ENCODE data around the gene NOX5.
"Not testable (repeated sequence)": the region's sequence is repeated elsewhere in the genome, so short reads cannot be mapped to it uniquely, and the experiment has no call there.

The NOX5 gene

DNA sequence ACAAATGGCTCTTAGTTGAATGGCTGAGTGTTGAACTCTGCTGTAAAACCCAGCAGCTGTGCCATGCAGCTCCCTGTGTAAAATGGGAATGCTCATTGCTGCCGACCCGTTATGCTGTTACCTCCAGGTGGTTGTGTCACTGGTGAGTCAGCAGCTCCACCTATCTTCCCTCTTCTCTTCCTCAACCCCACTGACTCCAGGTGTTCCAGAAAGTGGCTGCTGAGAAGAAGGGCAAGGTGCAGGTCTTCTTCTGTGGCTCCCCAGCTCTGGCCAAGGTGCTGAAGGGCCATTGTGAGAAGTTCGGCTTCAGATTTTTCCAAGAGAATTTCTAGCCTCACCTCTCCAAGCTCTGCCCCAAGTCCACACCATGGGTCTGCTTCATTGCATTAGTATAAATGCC lies 41.9 kb downstream of the NOX5 start:
- H3K9me3 Mint-ChIP-seq = no peaks in the 10 kb centered on the region
- H3K4me3 Mint-ChIP-seq = no peak overlapping the region
- peaks cover 6% of the 10 kb centered on the region for H3K4me1 Mint-ChIP-seq
- H3K36me3 Mint-ChIP-seq (ENCODE audit: insufficient read depth) = no peaks in the 10 kb centered on the region
- peaks cover 15% of the 10 kb centered on the region for H3K27me3 Mint-ChIP-seq
- ATAC-seq (replicated peaks; ENCODE audit: extremely low read depth, poor library complexity, severe bottlenecking) (no peak), DNase-seq (ENCODE audit: low spot score in 2 of 2) (no peak)
- no peak overlapping the region for H3K27ac Mint-ChIP-seq (ENCODE audit: low read depth)

DNA sequence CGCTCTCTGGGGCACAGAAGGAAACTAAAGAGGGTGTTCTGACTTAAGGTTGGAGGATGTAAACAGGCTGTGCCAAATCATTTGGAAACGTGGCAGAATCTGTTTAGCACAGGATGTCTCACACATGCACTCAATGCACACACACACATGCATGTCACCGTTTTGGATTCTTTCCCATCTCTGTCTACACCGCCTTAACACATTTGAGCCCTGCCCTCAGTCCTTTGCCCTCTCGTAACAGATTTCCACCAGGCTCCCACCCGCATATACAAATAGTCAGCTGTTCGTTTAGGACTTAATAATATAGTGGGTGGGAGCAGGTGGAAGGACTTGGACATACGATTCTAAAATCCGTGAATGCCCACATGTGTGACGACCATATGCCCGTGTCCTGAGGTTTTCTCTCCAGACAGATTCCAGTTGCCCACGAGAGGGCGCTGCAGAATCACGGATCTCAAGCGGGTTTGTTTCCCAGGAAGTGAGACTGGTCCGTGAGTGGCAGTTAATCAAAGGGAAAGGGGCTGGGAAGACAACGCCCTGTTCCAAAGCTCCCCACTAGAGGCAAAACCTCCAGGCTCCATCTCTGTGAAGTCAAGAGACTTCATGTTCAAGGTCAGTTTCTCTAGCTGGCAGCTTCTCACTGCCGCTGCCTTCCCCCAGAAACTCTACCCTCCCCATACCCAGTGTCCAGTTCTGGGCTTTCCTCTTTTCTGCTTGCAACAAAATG lies 44.5 kb downstream of the NOX5 start:
- DNase-seq (ENCODE audit: low spot score in 2 of 2) (peak; percentile 42 to 61), ATAC-seq (replicated peaks; ENCODE audit: extremely low read depth, poor library complexity, severe bottlenecking) (no peak)
- H3K9me3 Mint-ChIP-seq = no peaks in the 10 kb centered on the region
- no peak overlapping the region for H3K27ac Mint-ChIP-seq (ENCODE audit: low read depth)
- H3K36me3 Mint-ChIP-seq (ENCODE audit: insufficient read depth) = peaks cover 2% of the 10 kb centered on the region
- peaks cover 15% of the 10 kb centered on the region for H3K27me3 Mint-ChIP-seq
- H3K4me1 Mint-ChIP-seq = peaks cover 6% of the 10 kb centered on the region
- H3K4me3 Mint-ChIP-seq = no peak overlapping the region

DNA sequence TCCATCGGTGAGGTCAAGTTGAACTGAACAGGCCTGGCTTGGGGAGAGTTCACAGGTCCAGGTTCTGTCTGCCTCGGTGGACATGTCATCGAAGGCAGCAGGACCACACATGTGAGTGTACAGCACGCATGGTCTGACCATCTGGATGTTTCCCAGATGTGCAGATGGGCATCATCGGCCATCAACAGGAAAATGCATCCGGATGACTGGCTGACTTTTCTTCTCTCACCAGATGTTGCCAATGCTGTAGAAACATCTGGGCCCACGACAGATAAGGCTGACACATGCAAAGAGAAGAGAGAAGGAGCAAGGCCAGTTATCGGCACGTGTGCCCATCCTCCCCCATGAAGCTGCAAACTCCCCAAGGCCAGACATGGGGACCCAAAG lies 45.1 kb downstream of the NOX5 start:
- DNase-seq (ENCODE audit: low spot score in 2 of 2) = no peak
- Mint-ChIP-seq H3K27ac (ENCODE audit: low read depth) (no peak overlapping the region), H3K9me3 (no peaks in the 10 kb centered on the region)

DNA sequence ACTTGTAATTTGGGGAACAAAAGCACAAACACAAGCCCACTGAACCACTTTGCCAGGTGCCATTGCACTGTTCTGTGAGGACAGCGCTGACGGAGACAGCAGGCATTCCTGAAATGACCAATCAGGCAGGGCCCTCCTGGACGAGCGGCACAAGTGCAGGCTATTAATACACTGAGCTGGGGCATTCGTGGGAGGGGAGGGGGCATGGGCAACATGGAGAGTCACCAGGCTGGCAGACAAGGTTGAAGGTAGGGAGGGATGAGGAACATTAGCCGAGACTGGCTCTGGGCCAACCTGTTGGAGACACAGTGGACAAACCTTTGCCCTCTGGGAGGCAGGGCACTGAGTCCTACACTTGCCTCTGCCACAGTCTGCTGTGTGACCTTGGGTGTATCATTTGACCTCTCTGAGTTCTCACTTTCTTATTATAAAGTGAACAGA lies 45.6 kb downstream of the NOX5 start:
- Mint-ChIP-seq H3K27ac (ENCODE audit: low read depth) (no peak overlapping the region), H3K4me1 (peaks cover 6% of the 10 kb centered on the region), H3K9me3 (no peaks in the 10 kb centered on the region), H3K4me3 (no peak overlapping the region), H3K36me3 (ENCODE audit: insufficient read depth) (peaks cover 2% of the 10 kb centered on the region), H3K27me3 (peaks cover 15% of the 10 kb centered on the region)
- no peak for ATAC-seq (replicated peaks; ENCODE audit: extremely low read depth, poor library complexity, severe bottlenecking)
- DNase-seq (ENCODE audit: low spot score in 2 of 2) = no peak

More for the DNA sequence above, 45.1 kb downstream of the NOX5 start:
- peaks cover 15% of the 10 kb centered on the region for H3K27me3 Mint-ChIP-seq
- ATAC-seq (replicated peaks; ENCODE audit: extremely low read depth, poor library complexity, severe bottlenecking) = no peak
- peaks cover 6% of the 10 kb centered on the region for H3K4me1 Mint-ChIP-seq
- peaks cover 2% of the 10 kb centered on the region for H3K36me3 Mint-ChIP-seq (ENCODE audit: insufficient read depth)
- H3K4me3 Mint-ChIP-seq = no peak overlapping the region

DNA sequence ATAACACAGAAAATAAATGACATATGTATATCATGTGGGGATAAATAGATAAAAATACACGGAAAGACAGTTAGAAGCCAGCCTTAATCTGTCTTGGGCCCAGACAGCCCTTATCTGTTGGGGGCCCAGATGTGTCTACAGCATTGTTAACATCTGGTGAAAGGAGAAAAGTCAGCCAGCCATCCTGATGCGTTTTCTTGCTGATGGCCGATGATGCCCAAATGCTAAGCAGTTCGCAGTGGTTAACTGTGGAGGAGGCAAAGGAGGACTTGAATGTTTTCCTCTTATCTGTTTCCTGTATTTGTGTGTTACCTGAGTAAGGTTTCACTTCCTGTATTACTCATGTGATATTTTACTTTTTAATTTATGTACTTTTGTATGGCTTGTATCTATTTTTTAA lies 46.2 kb downstream of the NOX5 start:
- no peaks in the 10 kb centered on the region for H3K9me3 Mint-ChIP-seq
- H3K27ac Mint-ChIP-seq (ENCODE audit: low read depth) = no peak overlapping the region

DNA sequence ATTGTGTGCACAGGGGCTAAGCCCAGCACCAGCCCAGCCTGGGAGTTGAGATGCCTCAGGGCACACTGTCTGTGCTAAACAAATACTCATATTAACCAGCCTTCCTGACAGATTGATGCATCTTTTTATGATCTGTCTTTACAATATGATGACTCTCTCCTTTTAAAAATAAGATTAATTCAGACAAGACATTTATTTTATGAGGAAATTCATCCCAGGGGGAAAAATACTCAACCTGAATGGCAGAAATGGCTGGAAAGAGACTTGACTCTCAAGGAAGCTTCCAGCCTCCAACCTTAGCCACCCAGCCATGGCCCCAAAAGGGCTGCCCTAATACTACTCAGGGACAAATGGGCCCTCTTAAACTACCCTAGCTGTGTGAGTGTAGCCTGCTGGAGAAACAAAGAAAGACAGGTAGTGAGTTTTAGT lies 46.9 kb downstream of the NOX5 start:
- DNase-seq (ENCODE audit: low spot score in 2 of 2) (no peak), ATAC-seq (replicated peaks; ENCODE audit: extremely low read depth, poor library complexity, severe bottlenecking) (no peak)
- H3K9me3 Mint-ChIP-seq = no peaks in the 10 kb centered on the region
- peaks cover 15% of the 10 kb centered on the region for H3K27me3 Mint-ChIP-seq
- peaks cover 2% of the 10 kb centered on the region for H3K36me3 Mint-ChIP-seq (ENCODE audit: insufficient read depth)
- no peak overlapping the region for H3K27ac Mint-ChIP-seq (ENCODE audit: low read depth)
- no peak overlapping the region for H3K4me3 Mint-ChIP-seq
- H3K4me1 Mint-ChIP-seq = peaks cover 6% of the 10 kb centered on the region

More for the DNA sequence above, 46.2 kb downstream of the NOX5 start:
- DNase-seq (ENCODE audit: low spot score in 2 of 2) (no peak), ATAC-seq (replicated peaks; ENCODE audit: extremely low read depth, poor library complexity, severe bottlenecking) (no peak)
- Mint-ChIP-seq H3K4me1 (peaks cover 6% of the 10 kb centered on the region), H3K4me3 (no peak overlapping the region), H3K36me3 (ENCODE audit: insufficient read depth) (peaks cover 2% of the 10 kb centered on the region), H3K27me3 (peaks cover 15% of the 10 kb centered on the region)

DNA sequence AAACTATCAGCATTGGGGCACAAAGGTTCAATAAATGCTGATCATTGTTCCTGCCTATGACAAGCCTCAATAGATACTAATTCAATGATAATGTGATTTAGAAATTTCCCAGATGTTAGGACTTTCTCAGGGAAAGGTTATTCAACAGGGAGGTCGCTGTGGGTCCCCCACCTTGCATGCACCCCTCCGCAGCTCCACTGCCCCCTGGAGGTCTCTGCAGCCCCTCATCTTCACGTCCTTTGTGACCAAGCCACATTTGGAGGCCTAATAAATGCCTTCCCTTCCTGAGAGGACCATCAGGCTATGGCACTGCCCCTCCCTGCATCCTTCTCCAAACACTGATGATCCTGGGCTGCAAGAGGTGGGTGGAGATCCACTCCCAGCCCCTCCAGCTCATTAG lies 50.2 kb downstream of the NOX5 start:
- ATAC-seq (replicated peaks; ENCODE audit: extremely low read depth, poor library complexity, severe bottlenecking) (no peak), DNase-seq (ENCODE audit: low spot score in 2 of 2) (no peak)
- Mint-ChIP-seq H3K36me3 (ENCODE audit: insufficient read depth) (peaks cover 2% of the 10 kb centered on the region), H3K27me3 (no peaks in the 10 kb centered on the region), H3K27ac (ENCODE audit: low read depth) (no peak overlapping the region), H3K9me3 (no peaks in the 10 kb centered on the region), H3K4me3 (no peak overlapping the region), H3K4me1 (no peaks in the 10 kb centered on the region)

DNA sequence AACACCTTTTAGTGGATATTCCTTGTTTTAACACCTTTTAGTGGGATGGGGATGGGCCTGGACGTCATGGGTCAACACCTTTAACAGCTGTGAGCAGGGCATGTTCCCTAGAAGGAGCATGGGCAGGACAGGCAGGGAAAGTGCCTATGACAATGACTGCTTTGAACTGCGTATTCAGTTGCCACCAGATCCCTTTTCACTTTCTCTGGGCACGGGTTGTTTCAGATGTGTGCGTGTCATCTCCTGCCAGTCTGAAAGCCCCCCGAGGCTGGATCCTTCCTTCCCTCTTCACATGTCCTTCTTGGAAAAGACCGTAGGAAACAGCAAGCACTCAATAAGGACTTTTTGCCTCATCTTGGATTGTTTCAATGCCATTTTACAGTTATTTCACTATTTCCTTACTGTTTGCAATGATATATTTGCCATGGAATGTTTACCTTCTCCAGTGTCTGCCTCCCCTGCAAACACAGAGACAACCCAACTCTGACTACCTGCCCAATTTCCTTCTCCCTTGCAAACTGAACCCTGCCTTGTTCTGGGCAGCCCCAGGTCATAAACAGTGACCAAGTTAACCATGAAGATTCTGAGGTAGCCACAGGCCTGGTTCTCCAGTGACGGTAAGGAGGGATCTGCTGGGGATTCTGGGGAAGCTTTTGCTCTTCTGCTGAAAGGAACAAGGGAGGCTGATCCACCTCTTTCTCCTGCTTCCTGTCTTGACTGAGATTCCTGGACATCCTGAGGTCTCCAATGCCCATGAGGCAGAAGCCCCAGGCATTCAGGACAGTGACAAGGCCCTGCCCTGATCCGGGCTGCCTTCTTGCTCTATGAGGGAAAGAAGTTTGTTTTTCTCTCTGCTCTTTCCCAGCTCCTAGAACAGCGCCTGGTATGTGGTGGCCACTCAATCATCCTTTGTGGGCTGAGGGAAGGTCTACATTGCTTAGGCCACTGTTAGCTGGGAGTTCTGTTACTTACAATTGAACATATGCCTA lies 51.8 kb downstream of the NOX5 start:
- no peak for ATAC-seq (replicated peaks; ENCODE audit: extremely low read depth, poor library complexity, severe bottlenecking)
- H3K9me3 Mint-ChIP-seq = no peaks in the 10 kb centered on the region
- no peaks in the 10 kb centered on the region for H3K4me1 Mint-ChIP-seq
- peaks cover 8% of the 10 kb centered on the region for H3K27me3 Mint-ChIP-seq
- no peak overlapping the region for H3K4me3 Mint-ChIP-seq
- H3K36me3 Mint-ChIP-seq (ENCODE audit: insufficient read depth) = peaks cover 2% of the 10 kb centered on the region
- no peak for DNase-seq (ENCODE audit: low spot score in 2 of 2)
- H3K27ac Mint-ChIP-seq (ENCODE audit: low read depth) = no peak overlapping the region

DNA sequence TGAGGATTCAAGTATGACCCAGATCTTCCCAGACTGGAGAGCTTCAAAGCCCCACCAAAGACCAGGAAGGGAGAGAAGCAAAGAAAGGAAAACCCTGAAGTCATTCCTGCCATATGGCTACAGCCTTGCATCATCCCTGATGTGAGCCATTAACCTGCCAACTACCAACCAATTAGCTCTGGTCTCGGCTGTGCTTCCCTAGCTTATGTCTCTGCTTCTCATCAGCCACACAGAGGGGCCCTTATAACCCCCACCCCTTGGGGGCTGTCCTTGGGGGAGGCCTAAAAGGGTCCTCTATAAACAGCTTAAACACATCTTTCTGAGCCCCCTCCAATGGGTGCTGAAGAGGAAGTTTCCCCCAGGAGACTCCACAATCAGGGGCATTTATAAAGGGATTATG lies 52.8 kb downstream of the NOX5 start:
- Mint-ChIP-seq H3K27me3 (peaks cover 18% of the 10 kb centered on the region), H3K4me3 (no peak overlapping the region), H3K9me3 (no peaks in the 10 kb centered on the region), H3K27ac (ENCODE audit: low read depth) (no peak overlapping the region), H3K36me3 (ENCODE audit: insufficient read depth) (no peaks in the 10 kb centered on the region), H3K4me1 (no peaks in the 10 kb centered on the region)
- DNase-seq (ENCODE audit: low spot score in 2 of 2) = no peak
- ATAC-seq (replicated peaks; ENCODE audit: extremely low read depth, poor library complexity, severe bottlenecking) = no peak

DNA sequence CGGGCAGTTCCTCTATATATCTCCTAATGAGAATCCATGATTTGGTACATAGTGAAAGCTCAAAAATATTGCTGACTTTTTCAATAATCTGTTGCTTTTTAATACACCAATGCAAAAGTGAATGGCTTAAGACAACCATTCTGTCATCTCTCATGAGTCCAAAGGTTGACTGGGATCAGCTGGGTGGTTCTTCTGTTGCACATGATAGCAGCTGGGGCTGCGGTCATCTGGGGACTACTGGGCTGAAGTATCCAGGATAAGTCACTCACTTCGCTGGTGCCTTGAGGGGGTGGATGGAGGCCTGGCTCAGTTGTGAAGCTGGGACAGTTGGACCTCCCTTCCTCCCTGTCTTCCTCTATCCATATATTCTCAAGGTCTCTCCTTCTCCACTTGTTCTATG lies 53.7 kb downstream of the NOX5 start:
- Mint-ChIP-seq H3K4me1 (no peaks in the 10 kb centered on the region), H3K4me3 (no peak overlapping the region), H3K9me3 (no peaks in the 10 kb centered on the region), H3K27me3 (peaks cover 25% of the 10 kb centered on the region), H3K36me3 (ENCODE audit: insufficient read depth) (no peaks in the 10 kb centered on the region), H3K27ac (ENCODE audit: low read depth) (no peak overlapping the region)
- DNase-seq (ENCODE audit: low spot score in 2 of 2) (no peak), ATAC-seq (replicated peaks; ENCODE audit: extremely low read depth, poor library complexity, severe bottlenecking) (no peak)

DNA sequence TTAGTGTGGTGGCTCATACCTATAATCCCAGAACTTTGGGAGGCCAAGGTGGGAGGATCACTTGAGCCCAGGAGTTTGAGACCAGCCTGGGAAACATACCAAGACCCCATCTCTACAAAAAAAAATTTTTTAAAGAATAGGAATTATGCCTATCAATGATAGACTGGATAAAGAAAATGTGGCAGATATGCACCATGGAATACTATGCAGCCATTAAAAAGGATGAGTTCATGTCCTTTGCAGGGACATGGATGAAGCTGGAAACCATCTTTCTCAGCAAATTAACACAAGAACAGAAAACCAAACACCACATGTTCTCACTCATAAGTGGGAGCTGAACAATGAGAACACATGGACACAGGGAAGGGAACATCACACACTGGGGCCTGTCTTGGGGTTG lies 54.8 kb downstream of the NOX5 start:
- H3K4me3 Mint-ChIP-seq; H3K4me1 Mint-ChIP-seq; H3K9me3 Mint-ChIP-seq; DNase-seq (ENCODE audit: low spot score in 2 of 2); ATAC-seq (replicated peaks; ENCODE audit: extremely low read depth, poor library complexity, severe bottlenecking); H3K36me3 Mint-ChIP-seq (ENCODE audit: insufficient read depth); H3K27ac Mint-ChIP-seq (ENCODE audit: low read depth): not testable (repeated sequence)
- peaks cover 36% of the 10 kb centered on the region for H3K27me3 Mint-ChIP-seq

DNA sequence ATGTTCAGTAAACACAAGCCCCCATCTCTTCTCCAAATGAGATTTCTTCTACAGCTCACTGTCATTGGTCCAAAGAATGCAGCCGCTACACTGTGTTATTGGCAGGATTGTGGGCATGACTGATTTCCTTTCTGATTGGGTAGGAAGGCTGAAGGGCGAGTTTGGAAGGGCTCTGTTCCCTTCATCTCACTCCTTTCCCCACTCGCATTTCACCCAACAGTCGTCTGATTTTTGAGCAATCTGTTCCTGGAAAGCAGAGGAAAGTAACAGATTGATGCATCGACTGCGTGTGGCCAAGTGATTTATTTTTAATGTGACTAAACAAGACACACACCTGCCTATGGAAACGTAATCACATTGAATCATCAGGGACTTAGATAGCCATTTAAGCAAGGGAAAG lies 55.5 kb downstream of the NOX5 start:
- H3K4me3 Mint-ChIP-seq = no peak overlapping the region
- H3K36me3 Mint-ChIP-seq (ENCODE audit: insufficient read depth) = peaks cover 3% of the 10 kb centered on the region
- ATAC-seq (replicated peaks; ENCODE audit: extremely low read depth, poor library complexity, severe bottlenecking) (no peak), DNase-seq (ENCODE audit: low spot score in 2 of 2) (no peak)
- no peak overlapping the region for H3K27ac Mint-ChIP-seq (ENCODE audit: low read depth)
- no peaks in the 10 kb centered on the region for H3K9me3 Mint-ChIP-seq
- peaks cover 44% of the 10 kb centered on the region for H3K27me3 Mint-ChIP-seq
- H3K4me1 Mint-ChIP-seq = peaks cover 7% of the 10 kb centered on the region

DNA sequence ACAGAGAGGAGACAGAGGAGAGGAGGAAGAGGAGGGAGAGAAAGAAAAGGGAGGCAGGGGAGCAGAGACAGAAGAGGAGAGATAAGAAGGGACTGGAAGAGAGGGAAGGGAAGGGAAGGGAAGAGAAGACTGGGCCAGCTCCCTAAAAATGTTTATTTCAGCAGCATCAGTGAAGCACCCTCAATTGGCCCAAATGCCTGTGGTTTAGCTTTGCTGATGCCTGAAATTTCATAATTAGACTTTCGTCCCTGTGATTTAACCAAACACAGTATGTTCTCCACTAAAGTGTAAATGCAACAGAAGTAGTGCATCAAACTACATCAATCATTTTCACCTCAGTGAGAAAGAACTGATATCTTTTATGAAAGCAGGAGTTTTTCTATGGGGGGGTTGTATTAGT lies 55.9 kb downstream of the NOX5 start:
- H3K9me3 Mint-ChIP-seq = no peaks in the 10 kb centered on the region
- H3K4me1 Mint-ChIP-seq = peaks cover 7% of the 10 kb centered on the region
- peaks cover 3% of the 10 kb centered on the region for H3K36me3 Mint-ChIP-seq (ENCODE audit: insufficient read depth)
- H3K4me3 Mint-ChIP-seq = no peak overlapping the region
- DNase-seq (ENCODE audit: low spot score in 2 of 2) (no peak), ATAC-seq (replicated peaks; ENCODE audit: extremely low read depth, poor library complexity, severe bottlenecking) (no peak)
- H3K27me3 Mint-ChIP-seq = peaks cover 48% of the 10 kb centered on the region
- H3K27ac Mint-ChIP-seq (ENCODE audit: low read depth) = no peak overlapping the region

Data from central memory CD8-positive, alpha-beta T cell (primary cell).